HEK293 (cell line): ENCODE results near the gene MTCH2.

Experiments used
- CTCF ChIA-PET: fragments of 350-600 bp; formaldehyde crosslinking; extraction: SDS; loops from one replicate; lab custom pipeline; 2021; ENCODE audit warnings: antibody characterized with exemption; lab: Yijun Ruan, JAX
- POLR2A ChIA-PET: fragments of 300-600 bp; formaldehyde crosslinking; extraction: SDS; loops from one replicate; lab custom pipeline; 2020; ENCODE audit warnings: antibody characterized with exemption, inconsistent platforms; lab: Yijun Ruan, JAX
- H3K27ac ChIP-seq: fragments of 200-500 bp; sonication (Bioruptor generic); 2 replicates; pipeline ENCODE4 v1.5.1; 2014; ENCODE audit warnings: low read depth, low read length, control low read depth, inconsistent platforms; ENCODE audit errors: extremely low read depth
- H3K36me3 ChIP-seq, 2 experiments: fragments of 200-500 bp in 1 of 2; sonication (Bioruptor generic) in 1 of 2; 1 replicate in 1 of 2; 2 replicates in 1 of 2; pipeline ENCODE4 v1.5.1; 2014 to 2017; ENCODE audit warnings: inconsistent platforms in 2 of 2, low read length in 2 of 2; ENCODE audit not compliant: control insufficient read depth in 2 of 2, insufficient read depth in 1 of 2
- H3K4me1 ChIP-seq: fragments of 200-500 bp; sonication (Bioruptor generic); 2 replicates; pipeline ENCODE4 v1.5.1; 2014; ENCODE audit warnings: mild to moderate bottlenecking, low read length, inconsistent platforms; ENCODE audit not compliant: control insufficient read depth, insufficient read depth
- H3K4me3 ChIP-seq: 2 replicates; pipeline ENCODE4 v1.5.1; 2011; ENCODE audit warnings: low read depth, mild to moderate bottlenecking, control low read depth, low read length, moderate library complexity
- H3K9me3 ChIP-seq: fragments of 200-500 bp; sonication (Bioruptor generic); 2 replicates; pipeline ENCODE4 v1.5.1; 2014; ENCODE audit warnings: low read depth, low read length, inconsistent platforms; ENCODE audit not compliant: control insufficient read depth, insufficient read depth
- CTCF ChIP-seq: fragments of 450-650 bp; formaldehyde crosslinking; IDR thresholded peaks from 2 replicates; pipeline ENCODE4 v1.5.1; 2016; ENCODE audit warnings: missing biosample characterization, missing genetic modification characterization
- INSM2 ChIP-seq: fragments of 450-650 bp; formaldehyde crosslinking; IDR thresholded peaks from 2 replicates; pipeline ENCODE4 v1.5.1; 2016; ENCODE audit warnings: missing biosample characterization, missing genetic modification characterization
- KLF9 ChIP-seq: fragments of 450-650 bp; formaldehyde crosslinking; IDR thresholded peaks from 2 replicates; pipeline ENCODE4 v1.5.1; 2016; ENCODE audit warnings: missing biosample characterization, missing genetic modification characterization, low read depth
- OVOL3 ChIP-seq: fragments of 450-650 bp; formaldehyde crosslinking; IDR thresholded peaks from 2 replicates; pipeline ENCODE4 v1.5.1; 2016; ENCODE audit warnings: missing biosample characterization, missing genetic modification characterization
- PRDM2 ChIP-seq: fragments of 450-650 bp; formaldehyde crosslinking; IDR thresholded peaks from 2 replicates; pipeline ENCODE4 v1.5.1; 2016; ENCODE audit warnings: missing biosample characterization, missing genetic modification characterization, borderline replicate concordance
- REST ChIP-seq: fragments of 450-650 bp; formaldehyde crosslinking; IDR thresholded peaks from 2 replicates; pipeline ENCODE4 v1.5.1; 2016; ENCODE audit warnings: missing biosample characterization, missing genetic modification characterization
- TSHZ1 ChIP-seq: fragments of 450-650 bp; formaldehyde crosslinking; IDR thresholded peaks from 2 replicates; pipeline ENCODE4 v1.5.1; 2016; ENCODE audit warnings: missing biosample characterization, missing genetic modification characterization, borderline replicate concordance
- ZBTB17 ChIP-seq: fragments of 450-650 bp; formaldehyde crosslinking; IDR thresholded peaks from 2 replicates; pipeline ENCODE4 v1.5.1; 2016; ENCODE audit warnings: missing biosample characterization, missing genetic modification characterization
- ZEB2 ChIP-seq: fragments of 450-650 bp; formaldehyde crosslinking; IDR thresholded peaks from 2 replicates; pipeline ENCODE4 v1.5.1; 2016; ENCODE audit warnings: missing biosample characterization, missing genetic modification characterization
- ZNF138 ChIP-seq: fragments of 450-650 bp; formaldehyde crosslinking; IDR thresholded peaks from 2 replicates; pipeline ENCODE4 v1.5.1; 2016; ENCODE audit warnings: missing biosample characterization, missing genetic modification characterization, borderline replicate concordance
- ZNF16 ChIP-seq: fragments of 450-650 bp; formaldehyde crosslinking; IDR thresholded peaks from 2 replicates; pipeline ENCODE4 v1.5.1; 2016; ENCODE audit warnings: low read depth, missing biosample characterization, missing genetic modification characterization
- ZNF501 ChIP-seq: fragments of 450-650 bp; formaldehyde crosslinking; IDR thresholded peaks from 2 replicates; pipeline ENCODE4 v1.5.1; 2016; ENCODE audit warnings: missing biosample characterization, missing genetic modification characterization
- ZNF521 ChIP-seq: fragments of 450-650 bp; formaldehyde crosslinking; IDR thresholded peaks from 2 replicates; pipeline ENCODE4 v1.5.1; 2017; ENCODE audit warnings: missing biosample characterization, mild to moderate bottlenecking, missing genetic modification characterization
- ZNF623 ChIP-seq: fragments of 450-650 bp; formaldehyde crosslinking; IDR thresholded peaks from 2 replicates; pipeline ENCODE4 v1.5.1; 2016; ENCODE audit warnings: missing biosample characterization, missing genetic modification characterization
- ZNF645 ChIP-seq: fragments of 450-650 bp; formaldehyde crosslinking; IDR thresholded peaks from 2 replicates; pipeline ENCODE4; 2016; ENCODE audit warnings: missing biosample characterization, missing genetic modification characterization
- ZNF785 ChIP-seq: fragments of 450-650 bp; formaldehyde crosslinking; IDR thresholded peaks from 2 replicates; pipeline ENCODE4 v1.5.1; 2016; ENCODE audit warnings: missing biosample characterization, missing genetic modification characterization

The MTCH2 gene

GRCh38 chr11:47691979-47692378, 49.6 kb upstream of the MTCH2 start (continued):
- TF ChIP-seq INSM2 (tag by site-specific recombination) (no peak), ZNF501 (no peak), ZNF16 (tag by site-specific recombination) (no peak), ZNF785 (tag by site-specific recombination) (no peak), ZNF138 (tag by site-specific recombination) (no peak)

- POLR2A ChIA-PET: interaction anchor here (0.7 kb wide), 1 partner anchor 106 kb away, joined by 3 read pairs; no protein-coding TSS in a partner anchor
- H3K36me3 ChIP-seq: no peaks in the 10 kb centered on the region
- CTCF ChIA-PET: no interaction called here
- H3K4me3 ChIP-seq: no peak overlapping the region
- H3K4me1 ChIP-seq: no peaks in the 10 kb centered on the region
- H3K27ac ChIP-seq: no peak overlapping the region
- H3K9me3 ChIP-seq: no peaks in the 10 kb centered on the region
- TF ChIP-seq REST (tag by site-specific recombination) (no peak), TSHZ1 (tag by site-specific recombination) (no peak), ZBTB17 (tag by site-specific recombination) (no peak), PRDM2 (tag by site-specific recombination) (no peak), ZNF645 (tag by site-specific recombination) (no peak), ZEB2 (tag by site-specific recombination) (no peak), ZNF521 (no peak), OVOL3 (tag by site-specific recombination) (no peak), ZNF623 (tag by site-specific recombination) (no peak), CTCF (tag by site-specific recombination) (no peak), KLF9 (tag by site-specific recombination) (no peak)
These were observed 47.1 kb upstream of the MTCH2 start for GRCh38 chr11:47689480-47689879.
